PC-3 (cell line): ENCODE data around the gene CROCC2. TPM values are rescaled to one million over a fixed set of nuclear protein-coding genes. Genes with fewer than 3 reads are reported as not detected.

Source experiments
- ATAC-seq: fragments of 200-7000 bp; cut with Tn5 transposase; 2 replicates; pipeline ENCODE4 v1.9.1; 2020; ENCODE audit warnings: mild to moderate bottlenecking, moderate library complexity
- BruUV-seq: library from RNA; stranded (reverse); fragments of 400-500 nt; replicated peaks from 2 replicates; lab custom pipeline; 2021; lab: Mats Ljungman, UMichigan
- CTCF ChIA-PET: fragments of 300-600 bp; sonication (Branson Sonifier 250); formaldehyde crosslinking; loops from one replicate; lab custom pipeline; 2022; ENCODE audit warnings: antibody characterized with exemption; lab: Charles Lee
- POLR2A ChIA-PET: fragments of 300-600 bp; sonication (Branson Sonifier 250); formaldehyde crosslinking; loops from one replicate; lab custom pipeline; 2022; ENCODE audit warnings: antibody characterized with exemption; ENCODE audit not compliant: unreplicated experiment; lab: Charles Lee
- DNase-seq: peaks from one replicate; pipeline ENCODE4 v3.0.0-alpha.2; 2015
- H2AFZ ChIP-seq: fragments of 300-600 bp; sonication (generic); 2 replicates; pipeline ENCODE4 v1.6.0; 2016; ENCODE audit warnings: antibody characterized with exemption, low read length
- H3F3A ChIP-seq: fragments of 300-600 bp; sonication (generic); one replicate; pipeline ENCODE4 v1.6.0; 2017; ENCODE audit warnings: antibody characterized with exemption, low read length, control low read depth, mild to moderate bottlenecking; ENCODE audit not compliant: unreplicated experiment
- H3K27ac ChIP-seq: fragments of 300-600 bp; sonication (generic); 2 replicates; pipeline ENCODE4 v1.5.1; 2016; ENCODE audit warnings: mild to moderate bottlenecking, low read length
- H3K27me3 ChIP-seq: fragments of 300-600 bp; sonication (generic); 2 replicates; pipeline ENCODE4 v1.6.1; 2016; ENCODE audit warnings: low read length, mixed read lengths
- H3K36me3 ChIP-seq: fragments of 300-600 bp; sonication (generic); 2 replicates; pipeline ENCODE4 v1.6.1; 2016; ENCODE audit warnings: low read depth, mixed run types, low read length, mixed read lengths
- H3K4me1 ChIP-seq: fragments of 300-600 bp; sonication (generic); 2 replicates; pipeline ENCODE4 v1.5.1; 2016; ENCODE audit warnings: low read length; ENCODE audit not compliant: insufficient read depth
- H3K4me2 ChIP-seq: fragments of 300-600 bp; sonication (generic); 2 replicates; pipeline ENCODE4 v1.6.0; 2016; ENCODE audit warnings: low read length
- H3K4me3 ChIP-seq: fragments of 300-600 bp; sonication (generic); 2 replicates; pipeline ENCODE4 v1.5.1; 2016; ENCODE audit warnings: mild to moderate bottlenecking, low read length, mixed read lengths
- H3K79me2 ChIP-seq: fragments of 300-600 bp; sonication (generic); 2 replicates; pipeline ENCODE4 v1.6.1; 2017; ENCODE audit warnings: low read length, mixed read lengths
- H3K9ac ChIP-seq: fragments of 300-600 bp; sonication (generic); 2 replicates; pipeline ENCODE4 v1.6.0; 2016; ENCODE audit warnings: mild to moderate bottlenecking, low read length
- H3K9me2 ChIP-seq: fragments of 300-600 bp; sonication (generic); replicated peaks from 2 replicates; pipeline ENCODE4 v1.6.1; 2016; ENCODE audit warnings: mixed run types, low read length, mixed read lengths
- H3K9me3 ChIP-seq: fragments of 300-600 bp; sonication (generic); 2 replicates; pipeline ENCODE4 v1.6.1; 2016; ENCODE audit warnings: low read length, mixed read lengths
- H4K20me1 ChIP-seq: fragments of 300-600 bp; sonication (generic); 2 replicates; pipeline ENCODE4 v1.6.1; 2016; ENCODE audit warnings: low read length, mixed read lengths
- CTCF ChIP-seq: fragments of 300-600 bp; sonication (generic); conservative IDR thresholded peaks from 2 replicates; pipeline ENCODE4 v1.5.1; 2017; ENCODE audit warnings: antibody characterized with exemption, low read depth, mild to moderate bottlenecking, low read length
- EZH2 ChIP-seq: fragments of 300-600 bp; sonication (generic); IDR thresholded peaks from one replicate; pipeline ENCODE4 v1.6.1; 2017; ENCODE audit warnings: antibody characterized with exemption, mild to moderate bottlenecking, low read length; ENCODE audit not compliant: unreplicated experiment
- EZH2phosphoT487 ChIP-seq: fragments of 300-600 bp; sonication (generic); IDR thresholded peaks from 2 replicates; pipeline ENCODE4 v1.6.1; 2018; ENCODE audit warnings: mild to moderate bottlenecking, antibody characterized with exemption, low read length, borderline replicate concordance
- intact Hi-C: fragments of 100-400 bp; cut with micrococcal nuclease; formaldehyde crosslinking; loops from 2 replicates; pipeline ENCODE4 v1.9.0; 2023
- total RNA-seq: library from RNA; depleted of rRNA; stranded (reverse); fragments of >200 nt; gene quantifications from 2 replicates; pipeline ENCODE4 v1.2.3, GENCODE V29; 2014

Gene CROCC2
- total RNA-seq, 1 experiment from 2014 or later: not detected

GRCh38 chr2:240949791-240950705 is 43.9 kb downstream of the CROCC2 start:
- CTCF ChIA-PET: no interaction called here
- no peak for ATAC-seq
- Histone ChIP-seq H3K4me3 (no peak overlapping the region), H3K79me2 (no peaks in the 10 kb centered on the region), H3F3A (no peaks in the 10 kb centered on the region), H3K4me1 (no peaks in the 10 kb centered on the region), H3K27me3 (peaks cover 17% of the 10 kb centered on the region), H3K9me3 (no peaks in the 10 kb centered on the region), H3K9me2 (no peaks in the 10 kb centered on the region), H3K4me2 (no peak overlapping the region), H3K36me3 (no peaks in the 10 kb centered on the region), H3K9ac (no peak overlapping the region), H2AFZ (no peak overlapping the region), H4K20me1 (no peaks in the 10 kb centered on the region), H3K27ac (no peak overlapping the region)
- no peak for DNase-seq
- intact Hi-C loops: no loop called here
- POLR2A ChIA-PET: no interaction called here
- BruUV-seq: no TSS peak
- TF ChIP-seq CTCF (no peak), EZH2 (no peak), EZH2phosphoT487 (no peak)

- intact Hi-C loops: no loop called here
- no peaks in the 10 kb centered on the region for H3K4me1 ChIP-seq
- H3K79me2 ChIP-seq: no peaks in the 10 kb centered on the region
- no peaks in the 10 kb centered on the region for H3K9me2 ChIP-seq
- no peaks in the 10 kb centered on the region for H4K20me1 ChIP-seq
- CTCF ChIA-PET: no interaction called here
- POLR2A ChIA-PET: no interaction called here
- no peak for TF ChIP-seq CTCF
- TF ChIP-seq EZH2phosphoT487: no peak
- no peak for TF ChIP-seq EZH2
- no peak overlapping the region for H2AFZ ChIP-seq
- DNase-seq (no peak), ATAC-seq (no peak)
- no TSS peak for BruUV-seq
- no peaks in the 10 kb centered on the region for H3K9me3 ChIP-seq
- no peak overlapping the region for H3K4me3 ChIP-seq
- peaks cover 27% of the 10 kb centered on the region for H3K27me3 ChIP-seq
- no peaks in the 10 kb centered on the region for H3K36me3 ChIP-seq
- no peak overlapping the region for H3K4me2 ChIP-seq
- no peaks in the 10 kb centered on the region for H3F3A ChIP-seq
- H3K27ac ChIP-seq: no peak overlapping the region
- no peak overlapping the region for H3K9ac ChIP-seq
Observed at GRCh38 chr2:240951045-240951594, 45.0 kb downstream of the CROCC2 start.
